Ramos (cell line): Measurements from ENCODE around the gene PSAT1.

Experiments used
- in situ Hi-C: fragments of 300-500 bp; cut with MboI; formaldehyde crosslinking; loops from one replicate; pipeline ENCODE4 v1.14.3; 2022; ENCODE audit warnings: low sequenced_read_pairs; ENCODE audit not compliant: unreplicated experiment

Gene PSAT1

GRCh38 chr9:78358329-78359051 lies 61.6 kb downstream of the PSAT1 start:
- in situ Hi-C loops, result no loop called here

GRCh38 chr9:78363221-78363620 lies 66.3 kb downstream of the PSAT1 start:
- in situ Hi-C loops, result no loop called here

- in situ Hi-C loops, result loop anchor here (5.0 kb wide), 1 partner anchor 109 kb away; no protein-coding TSS in a partner anchor
These were observed 69.1 kb downstream of the PSAT1 start for GRCh38 chr9:78365748-78366697.

DNA sequence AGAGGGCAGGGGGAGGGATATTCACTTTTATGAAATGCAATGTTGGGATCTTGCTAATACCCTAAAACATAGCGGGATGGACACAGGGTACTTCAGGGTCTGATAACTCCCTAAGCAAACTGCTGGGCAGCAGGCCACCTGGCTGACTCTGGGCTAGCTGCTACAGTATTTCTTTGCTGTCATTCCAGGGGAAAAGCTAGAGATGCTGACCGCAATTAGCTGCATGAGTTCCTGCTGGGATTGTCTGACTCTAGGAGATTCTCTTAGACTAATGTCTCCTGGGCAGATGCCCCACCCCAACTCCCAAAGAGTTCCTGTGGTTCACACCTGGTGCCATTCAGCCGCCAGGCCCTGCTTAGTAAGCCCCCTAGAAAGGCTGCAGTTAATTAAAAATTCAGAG lies 69.9 kb downstream of the PSAT1 start:
- in situ Hi-C loops, result loop anchor here (5.0 kb wide), 1 partner anchor 110 kb away; no protein-coding TSS in a partner anchor

GRCh38 chr9:78368236-78368635 lies 71.3 kb downstream of the PSAT1 start:
- in situ Hi-C loops, result loop anchor here (5.0 kb wide), 1 partner anchor 111 kb away; no protein-coding TSS in a partner anchor

- in situ Hi-C loops, result loop anchor here (5.0 kb wide), 1 partner anchor 112 kb away; no protein-coding TSS in a partner anchor
These were observed 72.8 kb downstream of the PSAT1 start for GRCh38 chr9:78369639-78370219.

DNA sequence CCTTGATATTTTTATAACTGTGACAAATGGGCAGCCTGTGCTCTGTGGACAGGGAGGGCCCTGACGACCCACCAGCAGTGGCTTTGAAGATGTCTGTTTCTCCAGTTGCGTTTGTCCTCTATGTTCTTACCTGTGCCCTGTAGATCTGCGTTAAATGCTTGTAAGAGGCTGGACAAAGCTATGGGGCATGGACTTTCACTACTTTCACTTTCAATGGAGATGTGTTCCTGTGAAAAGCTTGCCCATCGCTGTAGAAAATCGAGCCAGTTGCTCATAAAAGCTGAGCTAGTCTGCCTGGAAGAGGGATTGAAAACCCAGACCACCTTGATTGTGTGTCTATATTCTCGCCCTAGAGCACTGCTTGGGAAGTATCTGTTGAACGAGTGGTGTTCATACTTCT lies 74.1 kb downstream of the PSAT1 start:
- in situ Hi-C loops, result no loop called here

DNA sequence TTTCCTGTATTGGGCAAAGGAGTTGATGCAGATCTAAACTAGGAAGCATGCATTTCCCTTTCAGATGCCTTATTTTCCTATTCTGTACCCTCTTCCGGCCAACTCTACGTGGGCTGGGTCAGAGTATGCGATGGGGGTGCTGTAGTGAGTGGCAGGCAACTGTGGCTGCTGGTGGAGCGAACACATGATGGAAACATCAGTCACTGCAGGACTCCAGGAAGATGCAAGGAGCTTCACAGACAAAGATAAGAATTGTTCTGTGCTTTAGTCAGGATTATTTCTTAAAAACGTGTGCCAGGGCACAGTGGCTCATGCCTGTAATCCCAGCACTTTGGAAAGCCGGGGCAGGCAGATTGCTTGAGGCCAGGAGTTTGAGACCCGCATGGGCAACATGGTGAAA lies 75.1 kb downstream of the PSAT1 start:
- in situ Hi-C loops, result no loop called here
